Lung (tissue), 12 donors: ENCODE measurements around the gene CSH2. TPM values are rescaled to one million over a fixed set of nuclear protein-coding genes. Genes with fewer than 3 reads are reported as not detected.

Experiments used
- ATAC-seq: fragments of 200-7000 bp; cut with Tn5 transposase; one replicate; pipeline ENCODE4 v1.9.1; 2020; ENCODE audit warnings: moderate number of reproducible peaks; ENCODE audit not compliant: insufficient read depth, low FRiP score
- DNase-seq, 3 donors: peaks; one replicate each; pipeline ENCODE4 v3.0.0-alpha.2; 2013 to 2017
- H3K27ac ChIP-seq, 2 donors: one replicate each; pipeline ENCODE4 v1.5.1; 2013; ENCODE audit warnings: mild to moderate bottlenecking in 2 of 2, moderate library complexity in 2 of 2, control low read depth in 1 of 2, inconsistent platforms in 1 of 2, low read depth in 1 of 2, low read length in 1 of 2
- H3K27me3 ChIP-seq, 3 donors: one replicate each; pipeline ENCODE4 v1.5.1; 2013; ENCODE audit warnings: low read length in 2 of 3; ENCODE audit not compliant: control insufficient read depth in 3 of 3, insufficient read depth in 3 of 3
- H3K36me3 ChIP-seq, 4 donors: one replicate each; pipeline ENCODE4 v1.5.1; 2013; ENCODE audit warnings: low read length in 4 of 4, mild to moderate bottlenecking in 1 of 4, moderate library complexity in 1 of 4; ENCODE audit not compliant: control insufficient read depth in 4 of 4, insufficient read depth in 4 of 4
- H3K4me1 ChIP-seq, 5 donors: one replicate each; pipeline ENCODE4 v1.5.1; 2013; ENCODE audit warnings: low read length in 5 of 5, mild to moderate bottlenecking in 2 of 5, moderate library complexity in 1 of 5; ENCODE audit not compliant: control insufficient read depth in 5 of 5, insufficient read depth in 5 of 5
- H3K4me3 ChIP-seq: one replicate; pipeline ENCODE4 v1.5.1; 2013; ENCODE audit warnings: mild to moderate bottlenecking, control low read depth, moderate library complexity
- H3K9ac ChIP-seq, 2 donors: one replicate each; pipeline ENCODE4 v1.5.1; 2013; ENCODE audit warnings: low read length in 2 of 2, control low read depth in 1 of 2; ENCODE audit not compliant: insufficient read depth in 1 of 2
- H3K9me3 ChIP-seq, 4 donors: one replicate each; pipeline ENCODE4 v1.5.1; 2013; ENCODE audit warnings: low read length in 3 of 4, mild to moderate bottlenecking in 1 of 4, moderate library complexity in 1 of 4; ENCODE audit not compliant: control insufficient read depth in 4 of 4, insufficient read depth in 3 of 4
- CTCF ChIP-seq: IDR thresholded peaks from 2 replicates; pipeline ENCODE4 v1.5.1; 2012; ENCODE audit warnings: mild to moderate bottlenecking; ENCODE audit errors: control extremely low read depth, extremely low read depth
- WGBS, 2 donors: extraction: QIAGEN DNeasy Blood & Tissue Kit; methylation state at CpG; one replicate each; pipeline ENCODE4 v1.1.7; 2013; 5-methylcytosine and 5-hydroxymethylcytosine counted together
- polyA plus RNA-seq, 2 donors: library from polyadenylated mRNA; stranded (reverse); fragments of 200-250 nt; gene quantifications; one replicate each; pipeline ENCODE4 v1.2.1, GENCODE V29; 2013
- total RNA-seq, 2 donors: library from RNA; depleted of rRNA in 1 of 2; stranded (reverse); fragments of >200 nt in 1 of 2; gene quantifications; one replicate each; pipeline ENCODE4 v1.2.1, GENCODE V29; 2014 to 2021
- donor health status: control.
- donor health status: control.
- donor health status: Bipolar disorder and iron deficiency.
- donor health status: healthy.
- donor health status: DM: yes; HTN: yes; CAD: no.

CSH2 gene
- total and polyA plus RNA-seq, 4 donors = not detected

DNA sequence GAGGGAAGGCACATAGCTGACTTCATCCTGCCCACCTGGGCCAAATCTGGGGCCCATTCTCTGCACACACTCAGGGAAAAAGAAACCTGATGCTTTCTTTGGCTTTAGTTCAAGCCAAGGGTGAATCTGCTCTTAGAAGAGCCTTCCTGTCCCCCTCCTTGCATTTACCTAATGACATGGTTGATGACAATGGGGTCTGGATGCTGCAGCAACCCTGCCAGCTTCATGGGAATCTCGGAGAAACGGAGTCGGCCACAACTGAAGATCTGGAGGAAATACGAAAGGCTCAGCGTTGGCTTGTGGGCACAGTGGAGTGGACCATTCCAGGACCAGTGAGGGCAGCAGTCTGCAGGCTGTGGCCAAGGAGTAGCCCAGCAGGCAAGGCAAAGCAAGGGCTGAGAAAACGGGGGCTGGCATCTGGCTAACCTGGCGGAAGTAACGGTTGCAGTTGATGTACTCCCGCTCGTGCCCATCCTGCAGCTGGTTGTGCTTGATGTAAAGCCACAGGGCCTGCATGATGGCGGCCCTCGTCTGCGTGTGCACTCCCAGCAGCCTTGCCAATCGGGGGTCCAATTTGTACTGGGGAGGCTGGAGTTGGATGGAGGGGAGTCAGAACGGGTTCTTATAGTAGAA, 39.6 kb downstream of the CSH2 start:
- H3K4me1 ChIP-seq = peaks cover under 1 to 19% (median 12%) of the 10 kb centered on the region in 5 donors
- no peak overlapping the region for H3K4me3 ChIP-seq
- H3K9ac ChIP-seq = no peak overlapping the region
- peaks cover 30 to 74% (median 51%) of the 10 kb centered on the region in 4 donors for H3K36me3 ChIP-seq
- H3K9me3 ChIP-seq = no peaks in the 10 kb centered on the region
- H3K27ac ChIP-seq = no peak overlapping the region
- DNase-seq (no peak), ATAC-seq (no peak)
- no peaks in the 10 kb centered on the region for H3K27me3 ChIP-seq
- TF ChIP-seq CTCF = no peak
- 92 to 93% methylated on average over 15 of the region's 15 CpGs for WGBS, 2 donors

DNA sequence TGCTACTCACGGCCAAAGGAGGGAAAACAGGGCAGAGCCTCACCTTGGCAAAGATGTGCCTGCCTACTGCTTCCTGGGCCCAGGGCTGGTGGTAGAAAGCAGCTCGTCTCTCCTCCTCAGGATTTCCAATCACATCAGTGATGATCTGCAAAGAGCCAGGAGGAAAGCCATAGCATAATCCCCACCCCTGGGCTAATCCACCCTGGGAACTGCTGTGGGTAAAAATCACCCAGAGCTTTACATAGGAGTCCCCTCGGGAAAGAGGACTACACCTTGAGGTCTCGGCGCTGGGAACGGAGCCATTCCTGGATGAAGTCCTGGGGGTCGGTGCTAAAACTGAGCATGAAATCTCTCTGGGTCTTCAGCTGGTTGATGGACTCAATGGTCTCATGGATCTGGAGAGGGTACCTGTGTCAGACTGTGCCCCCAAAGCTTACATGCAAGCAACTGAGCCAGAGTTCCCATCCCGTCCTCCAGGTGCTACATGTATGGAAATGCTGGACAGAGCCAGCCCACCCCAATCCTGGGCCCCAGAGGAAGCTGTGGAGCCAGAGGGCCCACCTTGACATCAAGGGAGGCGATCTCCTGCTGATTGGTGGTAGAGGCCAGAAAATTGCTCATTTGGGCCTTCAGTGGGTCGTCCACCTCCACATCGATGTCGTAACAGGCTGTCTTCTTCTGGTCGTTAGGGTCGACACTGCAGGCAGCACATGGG, 40.3 kb downstream of the CSH2 start:
- Histone ChIP-seq H3K36me3 (peaks cover 30 to 74% (median 51%) of the 10 kb centered on the region in 4 donors), H3K4me1 (peaks cover 0 to 19% (median 10%) of the 10 kb centered on the region in 5 donors), H3K4me3 (no peak overlapping the region), H3K27ac (no peak overlapping the region), H3K9ac (no peak overlapping the region), H3K27me3 (no peaks in the 10 kb centered on the region), H3K9me3 (no peaks in the 10 kb centered on the region)
- 82 to 89% methylated on average over 14 of the region's 14 CpGs for WGBS, 2 donors
- ATAC-seq (no peak), DNase-seq (no peak)
- TF ChIP-seq CTCF = no peak

- 86 to 87% methylated on average over 2 of the region's 2 CpGs for WGBS, 2 donors
- Histone ChIP-seq H3K36me3 (peaks cover 30 to 71% (median 51%) of the 10 kb centered on the region in 4 donors), H3K27ac (no peak overlapping the region), H3K9me3 (no peaks in the 10 kb centered on the region), H3K4me1 (peaks cover 0 to 17% (median 6%) of the 10 kb centered on the region in 5 donors), H3K9ac (no peak overlapping the region), H3K4me3 (no peak overlapping the region), H3K27me3 (no peaks in the 10 kb centered on the region)
- DNase-seq (no peak), ATAC-seq (no peak)
- TF ChIP-seq CTCF = no peak
These were observed 41.0 kb downstream of the CSH2 start for GRCh38 chr17:63832455-63832854.
